GM13976 (cell line): ENCODE data around the gene SV2B.
"Not testable (repeated sequence)": the region's sequence is repeated elsewhere in the genome, so short reads cannot be mapped to it uniquely, and the experiment has no call there.

Experiments
- DNase-seq: peaks from one replicate; pipeline ENCODE4 v3.0.0; 2012; ENCODE audit warnings: low spot score
- in situ Hi-C: fragments of 300-500 bp; cut with MboI; formaldehyde crosslinking; loops from one replicate; pipeline ENCODE4 v1.12.0; 2022; ENCODE audit warnings: low sequenced_read_pairs, mixed read lengths, inconsistent platforms; ENCODE audit not compliant: unreplicated experiment
- TF ChIP-seq, protein P1 (sequence below): IDR thresholded peaks from 2 replicates; pipeline ENCODE4 v1.5.1; 2012; ENCODE audit warnings: borderline replicate concordance, mild to moderate bottlenecking; ENCODE audit not compliant: insufficient read depth; ENCODE audit errors: extremely low read depth, missing control alignments, control extremely low read depth

SV2B gene

GRCh38 chr15:91073768-91074167, 26.3 kb upstream of the SV2B start:
- in situ Hi-C loops = no loop called here
- TF ChIP-seq, protein P1, sequence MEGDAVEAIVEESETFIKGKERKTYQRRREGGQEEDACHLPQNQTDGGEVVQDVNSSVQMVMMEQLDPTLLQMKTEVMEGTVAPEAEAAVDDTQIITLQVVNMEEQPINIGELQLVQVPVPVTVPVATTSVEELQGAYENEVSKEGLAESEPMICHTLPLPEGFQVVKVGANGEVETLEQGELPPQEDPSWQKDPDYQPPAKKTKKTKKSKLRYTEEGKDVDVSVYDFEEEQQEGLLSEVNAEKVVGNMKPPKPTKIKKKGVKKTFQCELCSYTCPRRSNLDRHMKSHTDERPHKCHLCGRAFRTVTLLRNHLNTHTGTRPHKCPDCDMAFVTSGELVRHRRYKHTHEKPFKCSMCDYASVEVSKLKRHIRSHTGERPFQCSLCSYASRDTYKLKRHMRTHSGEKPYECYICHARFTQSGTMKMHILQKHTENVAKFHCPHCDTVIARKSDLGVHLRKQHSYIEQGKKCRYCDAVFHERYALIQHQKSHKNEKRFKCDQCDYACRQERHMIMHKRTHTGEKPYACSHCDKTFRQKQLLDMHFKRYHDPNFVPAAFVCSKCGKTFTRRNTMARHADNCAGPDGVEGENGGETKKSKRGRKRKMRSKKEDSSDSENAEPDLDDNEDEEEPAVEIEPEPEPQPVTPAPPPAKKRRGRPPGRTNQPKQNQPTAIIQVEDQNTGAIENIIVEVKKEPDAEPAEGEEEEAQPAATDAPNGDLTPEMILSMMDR = no peak
- no peak for DNase-seq

DNA sequence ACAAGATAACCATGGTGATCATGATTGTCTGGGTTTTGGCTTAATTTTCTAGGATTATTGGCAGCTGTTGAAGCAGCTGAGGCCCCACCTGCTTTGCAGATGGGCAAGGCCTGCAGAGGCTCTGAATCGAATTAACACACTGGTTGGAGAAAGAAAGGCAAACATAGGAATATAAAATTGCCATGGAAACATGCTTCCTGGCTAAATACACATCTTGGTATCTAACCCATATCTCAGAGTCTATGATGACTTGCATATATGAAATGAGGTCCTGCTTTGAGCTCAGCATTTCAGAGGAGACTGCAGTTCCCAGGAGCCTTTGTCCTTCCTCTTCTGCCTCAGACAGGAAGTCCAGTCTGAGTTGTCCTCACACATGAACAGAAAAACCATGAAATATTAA, 24.3 kb upstream of the SV2B start:
- TF ChIP-seq, protein P1 = no peak
- no peak for DNase-seq
- in situ Hi-C loops = no loop called here

GRCh38 chr15:91077029-91077428, 23.0 kb upstream of the SV2B start:
- DNase-seq = no peak
- in situ Hi-C loops = no loop called here
- TF ChIP-seq, protein P1 = no peak

GRCh38 chr15:91093866-91094265, 6.2 kb upstream of the SV2B start:
- in situ Hi-C loops, DNase-seq: not testable (repeated sequence)

GRCh38 chr15:91098451-91098850, 1.6 kb upstream of the SV2B start:
- TF ChIP-seq, protein P1 = no peak
- DNase-seq = no peak
- in situ Hi-C loops = no loop called here

DNA sequence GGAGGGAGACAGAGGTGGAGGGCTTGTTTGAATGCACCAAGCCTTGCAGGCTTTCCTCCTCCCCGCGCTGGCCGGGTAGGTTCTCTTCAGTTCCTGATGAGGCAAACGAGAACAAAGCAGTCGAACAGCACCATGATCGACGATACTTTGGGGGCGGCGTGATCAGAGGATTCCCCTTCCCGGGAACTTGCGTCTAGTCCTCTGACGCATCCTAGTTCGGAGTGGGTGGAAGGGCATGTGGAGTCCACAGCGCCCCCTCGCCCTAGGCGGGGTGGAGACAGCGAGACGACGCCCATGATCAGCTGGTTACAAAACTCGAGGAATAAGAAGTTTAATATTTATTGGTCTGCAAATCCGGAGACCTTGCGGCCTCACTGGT, 452 bp upstream of the SV2B start:
- TF ChIP-seq, protein P1 = peak; percentile 30
- in situ Hi-C loops = no loop called here
- DNase-seq = peak; percentile 57

- in situ Hi-C loops = no loop called here
- TF ChIP-seq, protein P1 = no peak
- no peak for DNase-seq
These were observed 954 bp downstream of the SV2B start for GRCh38 chr15:91100814-91101607.
